ENCODE data around the gene TTC6.

DNA sequence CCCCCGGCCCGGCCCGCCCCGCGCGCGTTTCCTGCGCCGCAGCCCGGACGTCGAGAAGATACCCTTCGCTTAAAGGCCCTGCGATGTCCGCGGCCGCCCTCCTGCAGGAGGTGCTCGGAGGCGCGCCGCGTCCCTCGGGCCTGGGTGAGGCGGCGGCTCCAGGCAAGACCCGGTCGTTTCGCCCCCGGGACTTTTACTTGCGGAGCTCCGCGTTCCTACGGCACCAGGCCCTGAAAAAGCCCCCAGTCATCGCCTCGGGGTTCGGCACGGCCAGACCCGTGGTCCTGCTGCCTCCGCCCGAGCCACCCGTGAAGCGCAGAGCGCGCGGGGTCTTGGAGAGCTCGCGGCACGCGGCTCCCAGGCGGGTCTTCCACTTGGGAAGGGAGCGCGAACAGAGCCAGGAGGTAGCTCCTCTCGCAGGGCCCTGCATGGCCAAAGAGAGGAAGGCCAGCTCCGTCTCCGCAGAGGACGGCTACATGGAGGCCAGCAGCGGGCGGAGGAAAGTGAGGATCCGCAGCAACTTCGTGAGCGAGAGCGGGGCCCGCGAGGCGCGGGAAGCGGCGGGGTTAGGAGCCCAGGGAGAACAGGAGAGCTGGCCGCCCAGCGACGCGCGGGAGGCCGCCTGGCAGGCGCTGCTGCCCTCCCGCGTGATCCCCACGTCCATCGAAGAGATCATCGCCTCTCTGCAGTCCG lies 26.9 kb downstream of the TTC6 start:
- TF ChIP-seq, protein P1, sequence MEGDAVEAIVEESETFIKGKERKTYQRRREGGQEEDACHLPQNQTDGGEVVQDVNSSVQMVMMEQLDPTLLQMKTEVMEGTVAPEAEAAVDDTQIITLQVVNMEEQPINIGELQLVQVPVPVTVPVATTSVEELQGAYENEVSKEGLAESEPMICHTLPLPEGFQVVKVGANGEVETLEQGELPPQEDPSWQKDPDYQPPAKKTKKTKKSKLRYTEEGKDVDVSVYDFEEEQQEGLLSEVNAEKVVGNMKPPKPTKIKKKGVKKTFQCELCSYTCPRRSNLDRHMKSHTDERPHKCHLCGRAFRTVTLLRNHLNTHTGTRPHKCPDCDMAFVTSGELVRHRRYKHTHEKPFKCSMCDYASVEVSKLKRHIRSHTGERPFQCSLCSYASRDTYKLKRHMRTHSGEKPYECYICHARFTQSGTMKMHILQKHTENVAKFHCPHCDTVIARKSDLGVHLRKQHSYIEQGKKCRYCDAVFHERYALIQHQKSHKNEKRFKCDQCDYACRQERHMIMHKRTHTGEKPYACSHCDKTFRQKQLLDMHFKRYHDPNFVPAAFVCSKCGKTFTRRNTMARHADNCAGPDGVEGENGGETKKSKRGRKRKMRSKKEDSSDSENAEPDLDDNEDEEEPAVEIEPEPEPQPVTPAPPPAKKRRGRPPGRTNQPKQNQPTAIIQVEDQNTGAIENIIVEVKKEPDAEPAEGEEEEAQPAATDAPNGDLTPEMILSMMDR (IDR thresholded peaks at IDR 0.05) = no peak
- TF ChIP-seq POLR2A (IDR thresholded peaks at IDR 0.05) = no peak
- no peak for TF ChIP-seq EP300 (IDR thresholded peaks at IDR 0.05)
